Aorta (tissue), 5 donors: ENCODE measurements around the gene PFDN1. TPM values are rescaled to one million over a fixed set of nuclear protein-coding genes. Genes with fewer than 3 reads are reported as not detected.

Experiments used
- ATAC-seq: fragments of 200-7000 bp; cut with Tn5 transposase; one replicate; pipeline ENCODE4 v1.9.1; 2022; ENCODE audit warnings: moderate library complexity; ENCODE audit not compliant: low FRiP score
- DNase-seq, 2 donors: peaks; one replicate each; pipeline ENCODE4 v3.0.0-alpha.2; 2020
- H3K27ac ChIP-seq, 2 donors: one replicate each; pipeline ENCODE4 v1.5.1; 2013; ENCODE audit warnings: low read length in 2 of 2, mild to moderate bottlenecking in 2 of 2, moderate library complexity in 2 of 2, control low read depth in 1 of 2, inconsistent platforms in 1 of 2, low read depth in 1 of 2
- H3K27me3 ChIP-seq, 2 donors: one replicate each; pipeline ENCODE4 v1.6.1; 2013; ENCODE audit warnings: control low read depth in 1 of 2, low read length in 1 of 2, mild to moderate bottlenecking in 1 of 2, moderate library complexity in 1 of 2; ENCODE audit not compliant: insufficient read depth in 2 of 2, control insufficient read depth in 1 of 2
- H3K36me3 ChIP-seq, 2 donors: one replicate each; pipeline ENCODE4 v1.6.1; 2013; ENCODE audit warnings: control low read depth in 1 of 2, low read length in 1 of 2, mild to moderate bottlenecking in 1 of 2; ENCODE audit not compliant: insufficient read depth in 2 of 2, control insufficient read depth in 1 of 2
- H3K4me1 ChIP-seq, 2 donors: one replicate each; pipeline ENCODE4 v1.6.1; 2013; ENCODE audit warnings: low read length in 2 of 2, control low read depth in 1 of 2, mild to moderate bottlenecking in 1 of 2, moderate library complexity in 1 of 2; ENCODE audit not compliant: insufficient read depth in 2 of 2, control insufficient read depth in 1 of 2
- H3K4me3 ChIP-seq, 2 donors: one replicate each; pipeline ENCODE4 v1.5.1; 2013; ENCODE audit warnings: low read length in 2 of 2, control low read depth in 1 of 2, mild to moderate bottlenecking in 1 of 2
- H3K9me3 ChIP-seq: one replicate; pipeline ENCODE4 v1.6.1; 2013; ENCODE audit warnings: mild to moderate bottlenecking, low read length; ENCODE audit not compliant: control insufficient read depth
- WGBS, 2 donors: extraction: QIAGEN DNeasy Blood & Tissue Kit; methylation state at CpG; one replicate each; pipeline ENCODE4 v1.1.7; 2013; 5-methylcytosine and 5-hydroxymethylcytosine counted together
- intact Hi-C, 2 donors: fragments of 100-400 bp; cut with DNase I; formaldehyde crosslinking; loops; one replicate each; pipeline versions ENCODE4 v1.14.2 to v1.15.0; 2022
- polyA plus RNA-seq, 2 donors: library from polyadenylated mRNA; stranded (reverse); fragments of 200-250 nt; gene quantifications; one replicate each; pipeline ENCODE4 v1.2.3, GENCODE V29; 2013
- total RNA-seq, 2 donors: library from RNA; stranded (reverse); fragmentation: NEBNext Ultra II Directional; extraction: Animal tissue kit (Norgen Biotek cat#: 25700); gene quantifications; one replicate each; pipeline ENCODE4 v1.2.1, GENCODE V29; 2021
- donor health status: healthy with polysubstance abuse.
- donor health status: Bipolar disorder and iron deficiency.
- donor health status: DM: no; HTN: no; CAD: no.
- donor health status: DM: no; HTN: no; CAD: no.
- donor health status: DM: yes; HTN: yes; CAD: no.

Gene PFDN1
- total and polyA plus RNA-seq, 4 donors = 31.8 to 89.5 (median 58.8) TPM

DNA sequence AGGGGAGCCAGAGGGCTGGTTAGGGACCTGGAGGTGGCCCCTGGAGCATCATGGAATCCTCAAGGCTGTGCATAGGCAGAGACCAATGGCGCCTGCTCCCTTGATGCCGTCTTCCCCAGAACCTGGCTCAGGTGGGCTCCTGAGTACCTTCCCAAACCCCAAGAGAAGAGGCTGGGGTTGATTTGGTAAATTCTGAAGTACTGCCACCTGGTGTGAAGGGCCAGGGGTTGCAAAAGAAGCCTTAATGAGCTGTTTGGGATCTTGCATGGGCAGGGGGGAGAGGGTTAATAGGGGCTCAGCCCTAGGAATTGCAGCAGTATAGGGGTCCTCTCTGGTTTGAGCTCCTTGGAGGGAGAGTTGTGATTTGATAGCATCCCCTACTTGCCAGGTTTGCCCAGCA is 75.9 kb downstream of the PFDN1 start:
- Histone ChIP-seq H3K9me3 (no peaks in the 10 kb centered on the region), H3K36me3 (no peaks in the 10 kb centered on the region), H3K4me1 (no peaks in the 10 kb centered on the region), H3K27ac (no peak overlapping the region), H3K27me3 (no peaks in the 10 kb centered on the region), H3K4me3 (no peak overlapping the region)
- DNase-seq (no peak), ATAC-seq (no peak)
- intact Hi-C loops = no loop called here
- 91 to 96% methylated on average over 2 of the region's 2 CpGs for WGBS, 2 donors

DNA sequence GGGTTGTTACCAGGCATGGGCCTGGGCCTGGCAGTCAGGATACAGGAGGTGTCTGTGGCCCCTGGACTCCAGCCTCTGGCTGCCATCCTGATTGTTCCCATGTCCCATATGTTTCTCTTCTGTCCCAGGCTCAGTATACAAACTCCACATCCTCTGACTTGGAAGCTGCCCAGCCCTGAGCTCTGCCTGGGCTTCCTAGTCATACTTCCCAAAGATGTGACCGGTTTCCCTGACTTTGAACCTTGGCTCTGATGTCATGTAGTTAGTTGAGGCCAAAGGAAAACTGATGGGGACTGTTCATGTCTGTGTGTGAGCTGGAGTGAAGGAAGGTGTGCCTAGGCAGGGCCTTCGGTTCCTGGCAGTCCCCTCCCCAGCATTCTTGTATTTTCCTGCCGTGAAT is 77.5 kb downstream of the PFDN1 start:
- no peak overlapping the region for H3K27ac ChIP-seq
- H3K4me3 ChIP-seq = no peak overlapping the region
- ATAC-seq = no peak
- 84 to 92% methylated on average over 3 of the region's 3 CpGs for WGBS, 2 donors
- no peaks in the 10 kb centered on the region for H3K4me1 ChIP-seq
- H3K9me3 ChIP-seq = no peaks in the 10 kb centered on the region
- no peaks in the 10 kb centered on the region for H3K36me3 ChIP-seq
- intact Hi-C loops = no loop called here
- DNase-seq = no peak
- H3K27me3 ChIP-seq = no peaks in the 10 kb centered on the region

GRCh38 chr5:140224658-140225057 is 78.2 kb downstream of the PFDN1 start:
- ATAC-seq (no peak), DNase-seq (no peak)
- intact Hi-C loops = no loop called here
- Histone ChIP-seq H3K9me3 (no peaks in the 10 kb centered on the region), H3K36me3 (no peaks in the 10 kb centered on the region), H3K4me1 (no peaks in the 10 kb centered on the region), H3K27me3 (no peaks in the 10 kb centered on the region), H3K27ac (no peak overlapping the region), H3K4me3 (no peak overlapping the region)
- 95 to 100% methylated on average over 3 of the region's 3 CpGs for WGBS, 2 donors

GRCh38 chr5:140223567-140223966 is 79.3 kb downstream of the PFDN1 start:
- Histone ChIP-seq H3K27ac (no peak overlapping the region), H3K36me3 (no peaks in the 10 kb centered on the region), H3K4me1 (no peaks in the 10 kb centered on the region), H3K27me3 (no peaks in the 10 kb centered on the region), H3K9me3 (no peaks in the 10 kb centered on the region), H3K4me3 (no peak overlapping the region)
- 87 to 89% methylated on average over 3 of the region's 3 CpGs for whole genome bisulfite sequencing, 2 donors
- no peak for DNase-seq
- ATAC-seq = no peak
- intact Hi-C loops = no loop called here

DNA sequence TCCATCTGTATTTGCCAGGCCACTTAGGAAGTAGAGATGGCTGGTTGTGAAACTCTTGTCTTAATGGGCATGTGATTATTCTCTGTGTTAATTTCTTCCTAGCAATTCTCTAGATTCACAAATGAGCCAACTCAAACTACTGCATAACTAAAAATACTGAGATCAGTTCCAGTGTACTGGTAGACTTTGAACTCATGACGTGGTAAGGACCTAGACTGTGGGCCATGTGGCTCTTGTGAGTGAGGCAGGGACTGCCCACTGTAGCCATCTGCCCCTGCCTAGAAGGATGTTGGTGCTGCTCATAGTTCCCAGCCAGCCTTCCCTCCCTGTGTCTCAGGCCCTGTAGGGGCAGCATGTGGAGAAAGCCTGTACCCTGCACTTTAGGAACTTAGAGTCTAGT is 80.5 kb downstream of the PFDN1 start:
- H3K9me3 ChIP-seq = no peaks in the 10 kb centered on the region
- H3K27me3 ChIP-seq = no peaks in the 10 kb centered on the region
- no peaks in the 10 kb centered on the region for H3K4me1 ChIP-seq
- intact Hi-C loops = no loop called here
- H3K27ac ChIP-seq = no peak overlapping the region
- WGBS, 2 donors = 94 to 100% methylated on average over 1 of the region's 1 CpG
- H3K4me3 ChIP-seq = no peak overlapping the region
- ATAC-seq (no peak), DNase-seq (no peak)
- no peaks in the 10 kb centered on the region for H3K36me3 ChIP-seq

DNA sequence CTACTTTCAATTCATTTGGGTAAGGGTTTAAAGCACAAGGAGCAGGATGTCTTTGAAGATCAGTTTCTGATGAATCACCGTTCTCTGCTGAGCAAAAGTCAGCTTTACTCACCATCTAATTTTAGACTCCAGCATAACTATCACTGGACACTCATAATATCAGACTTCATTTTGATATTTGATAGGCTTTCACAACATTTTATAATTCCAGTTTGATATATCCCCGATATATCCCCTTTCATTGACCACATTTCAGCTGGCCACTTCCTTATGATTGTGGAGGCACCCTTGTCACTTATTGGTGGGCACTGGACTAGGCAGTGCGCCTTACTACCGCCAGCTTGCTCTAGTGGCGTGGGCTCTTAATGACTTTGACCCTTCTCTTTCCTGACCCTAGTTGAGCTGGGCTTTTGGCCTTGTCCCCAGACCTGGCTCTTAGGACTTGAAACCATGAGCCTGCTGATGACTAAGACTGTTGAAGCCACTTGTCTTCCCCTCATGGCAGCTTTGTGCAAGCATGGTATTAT is 81.1 kb downstream of the PFDN1 start:
- no peaks in the 10 kb centered on the region for H3K27me3 ChIP-seq
- no peak overlapping the region for H3K27ac ChIP-seq
- no peaks in the 10 kb centered on the region for H3K36me3 ChIP-seq
- intact Hi-C loops = no loop called here
- 78 to 84% methylated on average over 5 of the region's 5 CpGs for WGBS, 2 donors
- DNase-seq = no peak
- ATAC-seq = no peak
- H3K4me1 ChIP-seq = no peaks in the 10 kb centered on the region
- no peaks in the 10 kb centered on the region for H3K9me3 ChIP-seq
- no peak overlapping the region for H3K4me3 ChIP-seq

- no peak overlapping the region for H3K27ac ChIP-seq
- no peaks in the 10 kb centered on the region for H3K9me3 ChIP-seq
- ATAC-seq (no peak), DNase-seq (no peak)
- no peaks in the 10 kb centered on the region for H3K4me1 ChIP-seq
- WGBS, 2 donors = 83 to 100% methylated on average over 1 of the region's 1 CpG
- no peak overlapping the region for H3K4me3 ChIP-seq
- H3K27me3 ChIP-seq = no peaks in the 10 kb centered on the region
- intact Hi-C loops = no loop called here
- H3K36me3 ChIP-seq = no peaks in the 10 kb centered on the region
These were observed 82.2 kb downstream of the PFDN1 start for GRCh38 chr5:140220698-140221064.

DNA sequence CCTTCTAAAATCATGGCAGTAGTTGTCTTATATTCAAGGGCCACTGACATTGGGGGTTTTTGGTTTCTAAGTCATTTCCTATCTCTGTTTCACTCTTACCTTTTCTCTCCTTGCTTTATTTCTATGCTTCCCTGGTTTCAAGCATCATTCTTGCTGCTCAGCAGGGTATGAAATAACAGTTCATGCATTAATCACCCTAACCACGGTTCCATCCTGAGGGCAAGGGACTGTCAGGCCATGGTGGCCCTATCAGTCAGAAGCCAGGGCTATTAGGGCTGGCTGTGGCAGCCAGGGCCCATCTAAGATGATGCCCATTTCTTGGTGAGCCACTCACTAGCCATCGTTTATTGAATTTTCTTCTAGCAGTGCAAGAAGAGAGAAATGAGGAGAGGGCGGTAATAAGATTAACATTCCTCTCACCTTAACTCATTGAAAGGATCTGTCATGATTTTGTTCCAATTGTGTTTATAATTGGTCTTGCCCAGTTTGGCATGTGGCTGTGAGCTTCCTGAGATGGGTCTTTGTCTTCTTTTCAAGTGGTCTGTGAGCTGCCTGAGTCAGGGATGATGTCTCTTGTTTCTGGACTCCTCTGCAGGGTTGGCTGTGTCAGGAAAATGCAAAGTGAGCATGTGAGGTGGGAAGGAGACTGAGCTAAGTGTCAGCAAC is 82.7 kb downstream of the PFDN1 start:
- no peaks in the 10 kb centered on the region for H3K9me3 ChIP-seq
- H3K4me1 ChIP-seq = no peaks in the 10 kb centered on the region
- H3K36me3 ChIP-seq = no peaks in the 10 kb centered on the region
- no peaks in the 10 kb centered on the region for H3K27me3 ChIP-seq
- WGBS, 2 donors = 86% methylated on average over 3 of the region's 3 CpGs
- ATAC-seq = no peak
- no peak overlapping the region for H3K27ac ChIP-seq
- no peak overlapping the region for H3K4me3 ChIP-seq
- intact Hi-C loops = no loop called here
- no peak for DNase-seq

GRCh38 chr5:140219068-140219991 is 83.6 kb downstream of the PFDN1 start:
- no peak for DNase-seq
- H3K27me3 ChIP-seq = no peaks in the 10 kb centered on the region
- no peaks in the 10 kb centered on the region for H3K4me1 ChIP-seq
- no peak for ATAC-seq
- H3K27ac ChIP-seq = no peak overlapping the region
- 78 to 79% methylated on average over 9 of the region's 9 CpGs for WGBS, 2 donors
- no peak overlapping the region for H3K4me3 ChIP-seq
- intact Hi-C loops = no loop called here
- no peaks in the 10 kb centered on the region for H3K9me3 ChIP-seq
- no peaks in the 10 kb centered on the region for H3K36me3 ChIP-seq
